ENCODE data around the gene HCFC1. TPM values are rescaled to one million over a fixed set of nuclear protein-coding genes. Genes with fewer than 3 reads are reported as not detected.
A peak's percentile ranks its signal among the peaks of the same experiment; 100 is the strongest.

HCFC1 gene
- total RNA-seq, 1 experiment from 2014 or later, result 137 TPM

- peak within 1 kb of the TSS; percentile 76 for H3K27ac ChIP-seq (ENCODE audit: low read depth, low read length, poor library complexity, severe bottlenecking)
- TF ChIP-seq EZH2 (IDR thresholded peaks at IDR 0.05; ENCODE audit: borderline replicate concordance, low read depth, low read length, poor library complexity, severe bottlenecking) (no peak), CTCF (conservative IDR thresholded peaks at IDR 0.05; ENCODE audit: low read depth, low read length) (no peak)
- no peaks in the 10 kb centered on the region for H3K36me3 ChIP-seq (ENCODE audit: insufficient read depth, low read length, poor library complexity, severe bottlenecking)
- no peaks in the 10 kb centered on the region for H3K27me3 ChIP-seq (replicated peaks; ENCODE audit: insufficient read depth, low read depth, low read length, poor library complexity)
- ChIA-PET CTCF (no interaction called here), POLR2A (ENCODE audit: low non-redundant PET) (interaction anchor here (0.6 kb wide), 1 partner anchor 163 kb away, joined by 3 read pairs; the partner anchor contains the start of gene MECP2)
- no peaks in the 10 kb centered on the region for H3K4me1 ChIP-seq (ENCODE audit: insufficient read depth, low read length, poor library complexity, severe bottlenecking)
- H3K4me3 ChIP-seq (ENCODE audit: low read depth, low read length, poor library complexity, severe bottlenecking), result peak within 1 kb of the TSS; percentile 60
- intact Hi-C loops (cut with micrococcal nuclease; ENCODE audit: unreplicated experiment), result no loop called here
- peak; percentile 73 for DNase-seq (ENCODE audit: low spot score)
- no TSS peak for BruUV-seq (replicated peaks)
- no peaks in the 10 kb centered on the region for H3K9me3 ChIP-seq (ENCODE audit: low read depth, low read length, poor library complexity, severe bottlenecking)
Observed at GRCh38 chrX:153934762-153935325, 36.8 kb downstream of the HCFC1 start, which contains the start of gene NAA10. Gene NAA10, minus strand, starts transcription at chrX:153935037. Its CDS starts 133 bp downstream, at chrX:153934904.

GRCh38 chrX:153934148-153934761 is 37.4 kb downstream of the HCFC1 start:
- peak overlapping the region; percentile 60 for H3K4me3 ChIP-seq (ENCODE audit: low read depth, low read length, poor library complexity, severe bottlenecking)
- peak overlapping the region; percentile 76 for H3K27ac ChIP-seq (ENCODE audit: low read depth, low read length, poor library complexity, severe bottlenecking)
- ChIA-PET POLR2A (ENCODE audit: low non-redundant PET) (interaction anchor here (0.6 kb wide), 1 partner anchor 163 kb away, joined by 3 read pairs; the partner anchor contains the start of gene MECP2), CTCF (no interaction called here)
- intact Hi-C loops (cut with micrococcal nuclease; ENCODE audit: unreplicated experiment), result no loop called here
- H3K4me1 ChIP-seq (ENCODE audit: insufficient read depth, low read length, poor library complexity, severe bottlenecking), result no peaks in the 10 kb centered on the region
- TF ChIP-seq EZH2 (IDR thresholded peaks at IDR 0.05; ENCODE audit: borderline replicate concordance, low read depth, low read length, poor library complexity, severe bottlenecking) (no peak), CTCF (conservative IDR thresholded peaks at IDR 0.05; ENCODE audit: low read depth, low read length) (no peak)
- H3K36me3 ChIP-seq (ENCODE audit: insufficient read depth, low read length, poor library complexity, severe bottlenecking), result no peaks in the 10 kb centered on the region
- no peaks in the 10 kb centered on the region for H3K9me3 ChIP-seq (ENCODE audit: low read depth, low read length, poor library complexity, severe bottlenecking)
- H3K27me3 ChIP-seq (replicated peaks; ENCODE audit: insufficient read depth, low read depth, low read length, poor library complexity), result no peaks in the 10 kb centered on the region
- DNase-seq (ENCODE audit: low spot score), result no peak
- BruUV-seq (replicated peaks), result no TSS peak

GRCh38 chrX:153933748-153934147 is 37.9 kb downstream of the HCFC1 start:
- Histone ChIP-seq H3K4me1 (ENCODE audit: insufficient read depth, low read length, poor library complexity, severe bottlenecking) (no peaks in the 10 kb centered on the region), H3K9me3 (ENCODE audit: low read depth, low read length, poor library complexity, severe bottlenecking) (no peaks in the 10 kb centered on the region), H3K27me3 (replicated peaks; ENCODE audit: insufficient read depth, low read depth, low read length, poor library complexity) (no peaks in the 10 kb centered on the region), H3K27ac (ENCODE audit: low read depth, low read length, poor library complexity, severe bottlenecking) (no peak overlapping the region), H3K4me3 (ENCODE audit: low read depth, low read length, poor library complexity, severe bottlenecking) (peak overlapping the region; percentile 60), H3K36me3 (ENCODE audit: insufficient read depth, low read length, poor library complexity, severe bottlenecking) (no peaks in the 10 kb centered on the region)
- CTCF ChIA-PET, result no interaction called here
- intact Hi-C loops (cut with micrococcal nuclease; ENCODE audit: unreplicated experiment), result no loop called here
- TF ChIP-seq CTCF (conservative IDR thresholded peaks at IDR 0.05; ENCODE audit: low read depth, low read length), result no peak
- no peak for TF ChIP-seq EZH2 (IDR thresholded peaks at IDR 0.05; ENCODE audit: borderline replicate concordance, low read depth, low read length, poor library complexity, severe bottlenecking)
- BruUV-seq (replicated peaks), result TSS peak; percentile 43
- POLR2A ChIA-PET (ENCODE audit: low non-redundant PET), result no interaction called here
- DNase-seq (ENCODE audit: low spot score), result no peak
